ENCODE data around the gene ZNF3. TPM values are rescaled to one million over a fixed set of nuclear protein-coding genes. Genes with fewer than 3 reads are reported as not detected.

ZNF3 gene
- total RNA-seq, 1 experiment from 2014 or later = 32.9 TPM

- ChIA-PET POLR2A (no interaction called here), CTCF (interaction anchor here (0.6 to 1.7 kb wide), 2 partner anchors 9 to 18 kb away, joined by 3 to 4 read pairs; no protein-coding TSS in a partner anchor)
- DNase-seq (ENCODE audit: low read depth, low spot score) (no peak), ATAC-seq (no peak)
- H3K9me3 ChIP-seq (ENCODE audit: control insufficient read depth, insufficient read depth, low read depth, low read length) = no peaks in the 10 kb centered on the region
- in situ Hi-C loops (cut with HindIII; ENCODE audit: low pct_unique_long_range_greater_than_20kb, low sequenced_read_pairs) (no loop called here), intact Hi-C loops (cut with micrococcal nuclease; ENCODE audit: unreplicated experiment) (no loop called here)
- H3K36me3 ChIP-seq (ENCODE audit: control insufficient read depth, insufficient read depth, low read length) = no peaks in the 10 kb centered on the region; the same call in 1 of the 2 replicates
- H3K4me3 ChIP-seq (ENCODE audit: low read depth in 2 of 2, low read length in 2 of 2) = no peak overlapping the region
- no peaks in the 10 kb centered on the region for H3K27me3 ChIP-seq (ENCODE audit: control insufficient read depth, insufficient read depth, low read length)
- no peaks in the 10 kb centered on the region for H3K4me1 ChIP-seq (ENCODE audit: control insufficient read depth, insufficient read depth, low read length)
- no TSS peak for BruUV-seq (replicated peaks)
- H3K27ac ChIP-seq (ENCODE audit: low read length) = no peak overlapping the region
- TF ChIP-seq TCF7L2 (IDR thresholded peaks at IDR 0.05; ENCODE audit: low read depth, low read length) = no peak
- 0 out of 2 replicates have a peak, but pooled peaks have one; percentile 20 for TF ChIP-seq POLR2AphosphoS5 (IDR thresholded peaks at IDR 0.05; ENCODE audit: low read depth, low read length)
Measured at GRCh38 chr7:100111156-100111555, 29.6 kb upstream of the ZNF3 start.

- Histone ChIP-seq H3K4me3 (ENCODE audit: low read depth in 2 of 2, low read length in 2 of 2) (no peak overlapping the region), H3K27me3 (ENCODE audit: control insufficient read depth, insufficient read depth, low read length) (no peaks in the 10 kb centered on the region), H3K36me3 (ENCODE audit: control insufficient read depth, insufficient read depth, low read length) (no peaks in the 10 kb centered on the region; the same call in 1 of the 2 replicates), H3K9me3 (ENCODE audit: control insufficient read depth, insufficient read depth, low read depth, low read length) (no peaks in the 10 kb centered on the region), H3K4me1 (ENCODE audit: control insufficient read depth, insufficient read depth, low read length) (no peaks in the 10 kb centered on the region), H3K27ac (ENCODE audit: low read length) (no peak overlapping the region)
- in situ Hi-C loops (cut with HindIII; ENCODE audit: low pct_unique_long_range_greater_than_20kb, low sequenced_read_pairs) (no loop called here), intact Hi-C loops (cut with micrococcal nuclease; ENCODE audit: unreplicated experiment) (no loop called here)
- CTCF ChIA-PET = no interaction called here
- no TSS peak for BruUV-seq (replicated peaks)
- TF ChIP-seq SIN3A (IDR thresholded peaks at IDR 0.05; ENCODE audit: borderline replicate concordance, insufficient read depth, low read depth, low read length) (no peak), POLR2AphosphoS5 (IDR thresholded peaks at IDR 0.05; ENCODE audit: low read depth, low read length) (no peak), CTCF (IDR thresholded peaks at IDR 0.05) (no peak), REST (IDR thresholded peaks at IDR 0.05; ENCODE audit: insufficient read depth in 1 of 2, low read depth in 2 of 2, low read length in 1 of 2) (no peak), TCF7L2 (IDR thresholded peaks at IDR 0.05; ENCODE audit: low read depth, low read length) (no peak)
- no peak for DNase-seq (ENCODE audit: low read depth, low spot score)
- POLR2A ChIA-PET = no interaction called here
- ATAC-seq = peak; percentile 59
Measured at GRCh38 chr7:100109521-100110163, 28.1 kb upstream of the ZNF3 start.

DNA sequence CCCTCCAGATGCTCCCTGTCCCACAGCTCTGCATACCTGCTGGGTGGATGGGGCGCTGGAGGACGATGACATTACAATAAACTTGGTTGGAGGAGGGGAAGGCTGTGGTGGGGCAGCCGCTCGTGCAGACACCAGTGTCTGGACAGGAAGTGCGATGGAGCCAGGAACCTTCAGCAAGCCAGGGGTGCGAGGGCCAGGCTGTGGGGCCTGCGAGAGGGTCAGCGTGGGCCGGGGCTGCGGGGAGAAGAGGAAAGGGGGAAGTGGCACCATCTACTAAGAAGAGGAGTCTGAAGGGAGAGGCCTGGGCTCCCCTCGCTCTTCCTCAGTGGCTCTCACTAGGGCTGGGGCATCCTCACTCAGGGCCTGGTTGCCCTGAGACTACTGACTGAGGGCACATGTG, 26.4 kb upstream of the ZNF3 start:
- BruUV-seq (replicated peaks) = no TSS peak
- ATAC-seq (no peak), DNase-seq (ENCODE audit: low read depth, low spot score) (no peak)
- in situ Hi-C loops (cut with HindIII; ENCODE audit: low pct_unique_long_range_greater_than_20kb, low sequenced_read_pairs) (no loop called here), intact Hi-C loops (cut with micrococcal nuclease; ENCODE audit: unreplicated experiment) (no loop called here)
- H3K27me3 ChIP-seq (ENCODE audit: control insufficient read depth, insufficient read depth, low read length) = no peaks in the 10 kb centered on the region
- no peak overlapping the region for H3K4me3 ChIP-seq (ENCODE audit: low read depth in 2 of 2, low read length in 2 of 2)
- TF ChIP-seq TCF7L2 (IDR thresholded peaks at IDR 0.05; ENCODE audit: low read depth, low read length) (no peak), SIN3A (IDR thresholded peaks at IDR 0.05; ENCODE audit: borderline replicate concordance, insufficient read depth, low read depth, low read length) (no peak), REST (IDR thresholded peaks at IDR 0.05; ENCODE audit: insufficient read depth in 1 of 2, low read depth in 2 of 2, low read length in 1 of 2) (no peak), CTCF (IDR thresholded peaks at IDR 0.05) (no peak), POLR2AphosphoS5 (IDR thresholded peaks at IDR 0.05; ENCODE audit: low read depth, low read length) (no peak)
- no peaks in the 10 kb centered on the region for H3K9me3 ChIP-seq (ENCODE audit: control insufficient read depth, insufficient read depth, low read depth, low read length)
- H3K36me3 ChIP-seq (ENCODE audit: control insufficient read depth, insufficient read depth, low read length) = no peaks in the 10 kb centered on the region
- POLR2A ChIA-PET = no interaction called here
- H3K27ac ChIP-seq (ENCODE audit: low read length) = no peak overlapping the region
- H3K4me1 ChIP-seq (ENCODE audit: control insufficient read depth, insufficient read depth, low read length) = no peaks in the 10 kb centered on the region
- CTCF ChIA-PET = no interaction called here

Data from Panc1 (cell line).